IMR-90 (cell line): ENCODE results near the gene MEPCE. TPM values are rescaled to one million over a fixed set of nuclear protein-coding genes. Genes with fewer than 3 reads are reported as not detected.
A peak's percentile ranks its signal among the peaks of the same experiment; 100 is the strongest.

Experiments used
- ATAC-seq: fragments of 200-7000 bp; cut with Tn5 transposase; 2 replicates; pipeline ENCODE4 v1.9.1; 2020; ENCODE audit warnings: low read depth, mild to moderate bottlenecking, moderate library complexity
- BruUV-seq: library from RNA; stranded (reverse); fragments of 400-500 nt; replicated peaks from 2 replicates; lab custom pipeline; 2021; lab: Mats Ljungman, UMichigan
- CTCF ChIA-PET: fragments of 300-600 bp; formaldehyde crosslinking; extraction: SDS; loops from one replicate; lab custom pipeline; 2021; ENCODE audit warnings: antibody characterized with exemption; lab: Yijun Ruan, JAX
- POLR2A ChIA-PET: fragments of 300-600 bp; sonication (Branson Sonifier 250); formaldehyde crosslinking; loops from one replicate; lab custom pipeline; 2022; ENCODE audit warnings: antibody characterized with exemption; ENCODE audit not compliant: unreplicated experiment; lab: Charles Lee
- DNase-seq: peaks from one replicate; pipeline ENCODE4 v3.0.0; 2013
- H2AFZ ChIP-seq: replicated peaks from 2 replicates; pipeline ENCODE3; 2013; ENCODE audit warnings: low read length, mild to moderate bottlenecking; ENCODE audit not compliant: poor library complexity
- H2AK5ac ChIP-seq: 2 replicates; pipeline ENCODE4 v1.6.1; 2013; ENCODE audit warnings: low read depth, low read length, inconsistent platforms
- H2AK9ac ChIP-seq: replicated peaks from 2 replicates; pipeline ENCODE3; 2013; ENCODE audit warnings: mild to moderate bottlenecking, low read depth, low read length, moderate library complexity; ENCODE audit not compliant: poor library complexity
- H2BK120ac ChIP-seq: 2 replicates; pipeline ENCODE4 v1.6.1; 2013; ENCODE audit warnings: low read depth, low read length, inconsistent platforms
- H2BK15ac ChIP-seq: 3 replicates; pipeline ENCODE4 v1.6.1; 2013; ENCODE audit warnings: low read depth, low read length, inconsistent platforms
- H2BK20ac ChIP-seq: 2 replicates; pipeline ENCODE4 v1.6.1; 2013; ENCODE audit warnings: low read depth, mild to moderate bottlenecking, inconsistent platforms, low read length, moderate library complexity
- H2BK5ac ChIP-seq: 2 replicates; pipeline ENCODE4 v1.6.1; 2013; ENCODE audit warnings: mild to moderate bottlenecking, low read depth, low read length, inconsistent platforms; ENCODE audit not compliant: poor library complexity, severe bottlenecking
- H3K14ac ChIP-seq: replicated peaks from 2 replicates; pipeline ENCODE4 v1.6.1; 2013; ENCODE audit warnings: low read depth, low read length, inconsistent platforms
- H3K18ac ChIP-seq: 2 replicates; pipeline ENCODE4 v1.6.1; 2013; ENCODE audit warnings: low read depth, low read length, control low read depth
- H3K23ac ChIP-seq: 2 replicates; pipeline ENCODE4 v1.6.1; 2013; ENCODE audit warnings: low read depth, low read length, inconsistent platforms
- H3K27ac ChIP-seq: 2 replicates; pipeline ENCODE4 v1.5.1; 2013; ENCODE audit warnings: mild to moderate bottlenecking, control low read depth, low read length; ENCODE audit not compliant: insufficient read depth
- H3K27me3 ChIP-seq: 2 replicates; pipeline ENCODE4 v1.6.1; 2013; ENCODE audit warnings: low read length; ENCODE audit not compliant: control insufficient read depth, insufficient read depth
- H3K36me3 ChIP-seq: 2 replicates; pipeline ENCODE4 v1.6.1; 2013; ENCODE audit warnings: low read length, mixed read lengths; ENCODE audit not compliant: control insufficient read depth, insufficient read depth
- H3K4ac ChIP-seq: 2 replicates; pipeline ENCODE4 v1.6.1; 2013; ENCODE audit warnings: low read depth, low read length, inconsistent platforms
- H3K4me1 ChIP-seq: 2 replicates; pipeline ENCODE4 v1.6.1; 2013; ENCODE audit warnings: low read length, mixed read lengths; ENCODE audit not compliant: control insufficient read depth, insufficient read depth
- H3K4me2 ChIP-seq: 2 replicates; pipeline ENCODE4 v1.6.1; 2013; ENCODE audit warnings: low read depth, mild to moderate bottlenecking, control low read depth, low read length, moderate library complexity
- H3K4me3 ChIP-seq: 2 replicates; pipeline ENCODE4 v1.5.1; 2013; ENCODE audit warnings: low read depth, mild to moderate bottlenecking, control low read depth, low read length, moderate library complexity; ENCODE audit not compliant: insufficient read depth
- H3K56ac ChIP-seq: 2 replicates; pipeline ENCODE4 v1.6.1; 2013; ENCODE audit warnings: low read length, inconsistent platforms; ENCODE audit not compliant: insufficient read depth; ENCODE audit errors: extremely low read depth
- H3K79me1 ChIP-seq, 2 experiments: 2 replicates each; pipeline ENCODE4 v1.6.1; 2013; ENCODE audit warnings: low read length in 2 of 2, inconsistent platforms in 1 of 2, low read depth in 1 of 2
- H3K9ac ChIP-seq: 2 replicates; pipeline ENCODE4 v1.6.1; 2013; ENCODE audit warnings: low read depth, low read length, control low read depth
- H3K9me1 ChIP-seq: 2 replicates; pipeline ENCODE4 v1.6.1; 2013; ENCODE audit warnings: low read length, inconsistent platforms; ENCODE audit not compliant: insufficient read depth
- H3K9me3 ChIP-seq: 2 replicates; pipeline ENCODE4 v1.6.1; 2013; ENCODE audit warnings: low read length; ENCODE audit not compliant: control insufficient read depth, insufficient read depth
- H4K20me1 ChIP-seq: 2 replicates; pipeline ENCODE4 v1.6.1; 2013; ENCODE audit warnings: low read length, inconsistent platforms; ENCODE audit not compliant: insufficient read depth
- H4K5ac ChIP-seq: 2 replicates; pipeline ENCODE4 v1.6.1; 2013; ENCODE audit warnings: mild to moderate bottlenecking, low read depth, low read length, control low read depth
- H4K8ac ChIP-seq, 2 experiments: 2 replicates each; pipeline ENCODE4 v1.6.1; 2013; ENCODE audit warnings: low read depth in 2 of 2, low read length in 2 of 2, control low read depth in 1 of 2, inconsistent platforms in 1 of 2
- H4K91ac ChIP-seq: 2 replicates; pipeline ENCODE4 v1.6.1; 2013; ENCODE audit warnings: low read depth, low read length, inconsistent platforms; ENCODE audit not compliant: insufficient read depth
- BHLHE40 ChIP-seq: fragments of 150-350 bp; IDR thresholded peaks from 2 replicates; pipeline ENCODE4 v1.6.1; 2016; ENCODE audit warnings: mild to moderate bottlenecking, low read depth, low read length
- CEBPB ChIP-seq: IDR thresholded peaks from 2 replicates; pipeline ENCODE4 v1.6.1; 2012; ENCODE audit warnings: low read depth, low read length, improper control_type of control experiment
- FOS ChIP-seq: fragments of 150-350 bp; IDR thresholded peaks from 2 replicates; pipeline ENCODE4 v1.6.1; 2016; ENCODE audit warnings: low read depth, low read length
- RAD21 ChIP-seq: IDR thresholded peaks from 2 replicates; pipeline ENCODE4 v1.6.1; 2012; ENCODE audit warnings: low read length, improper control_type of control experiment
- RFX5 ChIP-seq: IDR thresholded peaks from 2 replicates; pipeline ENCODE4 v1.8.0; 2012; ENCODE audit warnings: low read depth, mild to moderate bottlenecking, low read length, moderate library complexity
- WGBS, 2 experiments: methylation state at CpG; one replicate each; pipeline versions ENCODE4 v1.1.5 to v1.1.7; 2013; ENCODE audit warnings: missing lambda C conversion rate in 2 of 2; ENCODE audit not compliant: insufficient read length in 1 of 2; ENCODE audit errors: extremely low coverage in 2 of 2; 5-methylcytosine and 5-hydroxymethylcytosine counted together
- dilution Hi-C: fragments of 300-500 bp; cut with HindIII; formaldehyde crosslinking; loops from one replicate; pipeline ENCODE4 v1.14.3; 2018; ENCODE audit warnings: low sequenced_read_pairs; ENCODE audit not compliant: unreplicated experiment
- in situ Hi-C: fragments of 300-500 bp; cut with MboI; formaldehyde crosslinking; loops from 3 replicates; pipeline ENCODE4 v1.14.3; 2019; ENCODE audit warnings: low sequenced_read_pairs, inconsistent platforms, mixed read lengths
- intact Hi-C: fragments of 100-400 bp; cut with micrococcal nuclease; formaldehyde crosslinking; loops from 2 replicates; pipeline ENCODE4 v1.10.0; 2022
- polyA plus RNA-seq, 3 experiments: library from polyadenylated mRNA; depleted of rRNA; stranded (reverse); fragments of >200 nt; gene quantifications; 2 replicates each; pipeline ENCODE4 v1.2.3, GENCODE V29; 2012; ENCODE audit warnings: low replicate concordance in 1 of 3
- total RNA-seq: library from RNA; depleted of rRNA; stranded (reverse); fragments of >200 nt; gene quantifications from 2 replicates; pipeline ENCODE4 v1.2.3, GENCODE V29; 2012
- TF ChIP-seq, protein P1 (sequence below): fragments of 150-350 bp; IDR thresholded peaks from 2 replicates; pipeline ENCODE4 v1.6.1; 2017; ENCODE audit warnings: mild to moderate bottlenecking, antibody characterized with exemption, low read length, low read depth

MEPCE gene
- total and polyA plus RNA-seq, 2 of the 4 experiments (the other 2 are of a cell fraction): 18.2 to 22.9 TPM

DNA sequence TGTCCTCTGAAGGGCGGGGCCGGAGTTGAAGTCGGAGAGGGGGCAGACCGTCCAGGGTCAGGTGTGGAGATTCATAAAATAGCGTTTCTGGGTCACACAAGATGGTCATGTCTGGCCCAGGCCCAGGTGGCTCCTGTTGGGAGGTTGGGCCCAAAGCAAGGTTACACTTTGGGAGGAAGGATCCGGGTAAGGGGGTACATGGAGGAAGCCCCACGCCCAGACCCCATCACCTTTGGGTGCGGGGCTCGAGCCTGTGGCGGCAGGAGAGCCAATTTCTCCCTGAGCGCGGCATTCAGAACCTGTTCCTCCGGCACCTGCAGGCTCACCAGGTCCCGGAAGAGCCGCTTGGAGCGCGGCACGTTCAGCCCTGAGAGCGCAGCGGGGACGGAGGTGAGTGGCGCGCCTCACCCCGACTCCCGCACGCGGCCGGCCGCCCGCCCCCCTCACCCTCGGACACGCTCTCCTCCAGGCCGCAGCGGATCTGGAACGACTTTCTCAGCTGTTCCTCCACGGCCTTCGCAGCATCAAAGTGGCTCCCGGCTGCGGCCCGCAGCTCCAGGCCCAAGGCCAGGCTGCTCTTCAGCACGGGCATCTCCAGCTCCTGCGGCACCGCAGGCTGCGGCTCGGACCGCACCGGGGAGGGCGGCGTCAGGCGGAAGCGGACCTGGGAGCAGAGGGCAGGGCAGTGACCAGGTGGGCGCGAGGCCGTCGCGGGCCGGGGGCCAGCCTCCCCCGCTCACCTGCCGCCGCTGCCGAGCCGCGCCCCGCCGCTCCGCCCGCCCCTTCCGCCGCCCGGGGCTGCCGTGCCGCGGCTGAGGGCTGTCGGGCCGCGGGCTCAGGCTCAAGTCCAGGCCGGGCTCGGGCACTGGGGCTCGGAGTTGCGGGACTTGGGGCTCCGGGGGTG is 6.0 kb downstream of the MEPCE start:
- Histone ChIP-seq H2BK20ac (no peak overlapping the region), H2BK120ac (peak overlapping the region; percentile 49; the same call in 1 of the 2 replicates), H3K4me1 (peaks cover 13% of the 10 kb centered on the region), H2AK9ac (peak overlapping the region; percentile 99), H3K9me1 (peaks cover 13% of the 10 kb centered on the region), H3K36me3 (peaks cover 28% of the 10 kb centered on the region), H4K5ac (peak overlapping the region; percentile 46; the same call in 1 of the 2 replicates), H3K18ac (peak overlapping the region; percentile 10; the same call in 1 of the 2 replicates), H2AK5ac (peak overlapping the region; percentile 86), H3K27ac (peak overlapping the region; percentile 86), H2BK15ac (no peak overlapping the region), H3K9ac (peak overlapping the region; percentile 79), H3K14ac (peak overlapping the region; percentile 88), H4K91ac (peak overlapping the region; percentile 66; the same call in 1 of the 2 replicates), H3K56ac (0 out of 2 replicates have a peak overlapping the region, but pooled peaks have one; percentile 58), H2BK5ac (peak overlapping the region; percentile 81), H3K79me1 (peaks cover 15 to 51% of the 10 kb centered on the region in 2 experiments), H3K27me3 (no peaks in the 10 kb centered on the region), H4K8ac (peak overlapping the region; percentile 27 to 85), H3K4me2 (peak overlapping the region; percentile 95), H3K9me3 (no peaks in the 10 kb centered on the region), H4K20me1 (peaks cover 7% of the 10 kb centered on the region), H3K4ac (peak overlapping the region; percentile 91), H3K4me3 (peak overlapping the region; percentile 68), H2AFZ (peak overlapping the region; percentile 92), H3K23ac (peak overlapping the region; percentile 91)
- DNase-seq: no peak
- no TSS peak for BruUV-seq
- ChIA-PET CTCF (no interaction called here), POLR2A (no interaction called here)
- TF ChIP-seq FOS: no peak
- no peak for TF ChIP-seq RAD21
- TF ChIP-seq, protein P1, sequence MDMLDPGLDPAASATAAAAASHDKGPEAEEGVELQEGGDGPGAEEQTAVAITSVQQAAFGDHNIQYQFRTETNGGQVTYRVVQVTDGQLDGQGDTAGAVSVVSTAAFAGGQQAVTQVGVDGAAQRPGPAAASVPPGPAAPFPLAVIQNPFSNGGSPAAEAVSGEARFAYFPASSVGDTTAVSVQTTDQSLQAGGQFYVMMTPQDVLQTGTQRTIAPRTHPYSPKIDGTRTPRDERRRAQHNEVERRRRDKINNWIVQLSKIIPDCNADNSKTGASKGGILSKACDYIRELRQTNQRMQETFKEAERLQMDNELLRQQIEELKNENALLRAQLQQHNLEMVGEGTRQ: no peak
- TF ChIP-seq RFX5: no peak
- TF ChIP-seq BHLHE40: peak; percentile 29; the same call in 1 of the 2 replicates
- TF ChIP-seq CEBPB: no peak
- 7% methylated on average over 41 of the region's 81 CpGs; no CpG with 5 or more reads in 1 of the 2 experiments for WGBS, 2 experiments
- in situ Hi-C loops: loop anchor here (25.0 kb wide), 1 partner anchor 677 kb away; no protein-coding TSS in a partner anchor
- peak; percentile 33 for ATAC-seq
- dilution Hi-C loops: no loop called here
- intact Hi-C loops: no loop called here
